ENCODE results near the gene CACNA2D3. TPM values are rescaled to one million over a fixed set of nuclear protein-coding genes. Genes with fewer than 3 reads are reported as not detected.

CACNA2D3 gene
- total RNA-seq, 1 experiment from 2014 or later, result 0.59 TPM

- Histone ChIP-seq H3F3A (ENCODE audit: insufficient read depth, low read depth) (no peaks in the 10 kb centered on the region), H3K9me3 (ENCODE audit: insufficient read depth, low read depth) (no peaks in the 10 kb centered on the region), H3K27me3 (ENCODE audit: insufficient read depth, low read depth) (peaks cover 67% of the 10 kb centered on the region), H3K79me2 (ENCODE audit: low read depth) (no peaks in the 10 kb centered on the region), H2AFZ (no peak overlapping the region), H3K36me3 (ENCODE audit: low read depth) (no peaks in the 10 kb centered on the region), H3K4me3 (no peak overlapping the region), H3K9me2 (ENCODE audit: insufficient read depth) (no peaks in the 10 kb centered on the region), H3K4me1 (replicated peaks; ENCODE audit: insufficient read depth) (no peaks in the 10 kb centered on the region), H3K27ac (no peak overlapping the region), H4K20me1 (ENCODE audit: insufficient read depth) (no peaks in the 10 kb centered on the region), H3K4me2 (no peak overlapping the region)
- DNase-seq, result no peak
- TF ChIP-seq, protein P1, sequence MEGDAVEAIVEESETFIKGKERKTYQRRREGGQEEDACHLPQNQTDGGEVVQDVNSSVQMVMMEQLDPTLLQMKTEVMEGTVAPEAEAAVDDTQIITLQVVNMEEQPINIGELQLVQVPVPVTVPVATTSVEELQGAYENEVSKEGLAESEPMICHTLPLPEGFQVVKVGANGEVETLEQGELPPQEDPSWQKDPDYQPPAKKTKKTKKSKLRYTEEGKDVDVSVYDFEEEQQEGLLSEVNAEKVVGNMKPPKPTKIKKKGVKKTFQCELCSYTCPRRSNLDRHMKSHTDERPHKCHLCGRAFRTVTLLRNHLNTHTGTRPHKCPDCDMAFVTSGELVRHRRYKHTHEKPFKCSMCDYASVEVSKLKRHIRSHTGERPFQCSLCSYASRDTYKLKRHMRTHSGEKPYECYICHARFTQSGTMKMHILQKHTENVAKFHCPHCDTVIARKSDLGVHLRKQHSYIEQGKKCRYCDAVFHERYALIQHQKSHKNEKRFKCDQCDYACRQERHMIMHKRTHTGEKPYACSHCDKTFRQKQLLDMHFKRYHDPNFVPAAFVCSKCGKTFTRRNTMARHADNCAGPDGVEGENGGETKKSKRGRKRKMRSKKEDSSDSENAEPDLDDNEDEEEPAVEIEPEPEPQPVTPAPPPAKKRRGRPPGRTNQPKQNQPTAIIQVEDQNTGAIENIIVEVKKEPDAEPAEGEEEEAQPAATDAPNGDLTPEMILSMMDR (conservative IDR thresholded peaks at IDR 0.05), result no peak
- TF ChIP-seq EZH2 (IDR thresholded peaks at IDR 0.05; ENCODE audit: low read depth), result no peak
- ChIA-PET CTCF (no interaction called here), POLR2A (ENCODE audit: unreplicated experiment) (no interaction called here)
- intact Hi-C loops (cut with micrococcal nuclease; ENCODE audit: unreplicated experiment), result no loop called here
- no TSS peak for BruUV-seq (replicated peaks)
Observed at GRCh38 chr3:54772746-54773145, 650.4 kb downstream of the CACNA2D3 start.

GRCh38 chr3:54773271-54773670 is 650.9 kb downstream of the CACNA2D3 start:
- no TSS peak for BruUV-seq (replicated peaks)
- peaks cover 64% of the 10 kb centered on the region for H3K27me3 ChIP-seq (ENCODE audit: insufficient read depth, low read depth)

GRCh38 chr3:54776601-54777000 is 654.2 kb downstream of the CACNA2D3 start:
- BruUV-seq (replicated peaks), result no TSS peak
- no peaks in the 10 kb centered on the region for H3K79me2 ChIP-seq (ENCODE audit: low read depth)
- DNase-seq, result no peak

More at GRCh38 chr3:54773271-54773670, 650.9 kb downstream of the CACNA2D3 start:
- Histone ChIP-seq H3F3A (ENCODE audit: insufficient read depth, low read depth) (no peaks in the 10 kb centered on the region), H3K4me1 (replicated peaks; ENCODE audit: insufficient read depth) (no peaks in the 10 kb centered on the region), H3K9me2 (ENCODE audit: insufficient read depth) (no peaks in the 10 kb centered on the region), H3K79me2 (ENCODE audit: low read depth) (no peaks in the 10 kb centered on the region), H3K9me3 (ENCODE audit: insufficient read depth, low read depth) (no peaks in the 10 kb centered on the region), H4K20me1 (ENCODE audit: insufficient read depth) (no peaks in the 10 kb centered on the region), H3K36me3 (ENCODE audit: low read depth) (no peaks in the 10 kb centered on the region), H3K27ac (no peak overlapping the region), H3K4me2 (no peak overlapping the region), H2AFZ (no peak overlapping the region), H3K4me3 (no peak overlapping the region)
- no peak for DNase-seq
- ChIA-PET CTCF (no interaction called here), POLR2A (ENCODE audit: unreplicated experiment) (no interaction called here)
- intact Hi-C loops (cut with micrococcal nuclease; ENCODE audit: unreplicated experiment), result no loop called here
- no peak for TF ChIP-seq EZH2 (IDR thresholded peaks at IDR 0.05; ENCODE audit: low read depth)
- TF ChIP-seq, protein P1 (conservative IDR thresholded peaks at IDR 0.05), result no peak

More at GRCh38 chr3:54776601-54777000, 654.2 kb downstream of the CACNA2D3 start:
- Histone ChIP-seq H2AFZ (no peak overlapping the region), H3F3A (ENCODE audit: insufficient read depth, low read depth) (no peaks in the 10 kb centered on the region), H3K4me1 (replicated peaks; ENCODE audit: insufficient read depth) (no peaks in the 10 kb centered on the region), H3K4me3 (no peak overlapping the region), H3K27me3 (ENCODE audit: insufficient read depth, low read depth) (peaks cover 32% of the 10 kb centered on the region; the same call in 1 of the 2 replicates), H3K27ac (no peak overlapping the region), H3K36me3 (ENCODE audit: low read depth) (no peaks in the 10 kb centered on the region), H4K20me1 (ENCODE audit: insufficient read depth) (no peaks in the 10 kb centered on the region), H3K9me3 (ENCODE audit: insufficient read depth, low read depth) (no peaks in the 10 kb centered on the region), H3K4me2 (no peak overlapping the region), H3K9me2 (ENCODE audit: insufficient read depth) (no peaks in the 10 kb centered on the region)
- ChIA-PET POLR2A (ENCODE audit: unreplicated experiment) (no interaction called here), CTCF (no interaction called here)
- intact Hi-C loops (cut with micrococcal nuclease; ENCODE audit: unreplicated experiment), result no loop called here
- TF ChIP-seq, protein P1 (conservative IDR thresholded peaks at IDR 0.05), result no peak
- no peak for TF ChIP-seq EZH2 (IDR thresholded peaks at IDR 0.05; ENCODE audit: low read depth)

Data from PC-9 (cell line).